Kidney (tissue), 14 donors: ENCODE results near the gene CNPPD1. TPM values are rescaled to one million over a fixed set of nuclear protein-coding genes. Genes with fewer than 3 reads are reported as not detected.

Experiments used
- DNase-seq, 5 donors: peaks; one replicate each; pipeline ENCODE4 v3.0.0-alpha.2; 2013 to 2020
- FAIRE-seq: peaks from 2 replicates; lab custom pipeline; 2012; peaks lifted over from hg19 to GRCh38; lab: Jason Lieb, UNC
- H3K27ac ChIP-seq, 2 donors: one replicate each; pipeline ENCODE4 v1.7.0; 2013; ENCODE audit warnings: low read depth in 2 of 2, low read length in 2 of 2, inconsistent platforms in 1 of 2
- H3K27me3 ChIP-seq: one replicate; pipeline ENCODE4 v1.7.1; 2013; ENCODE audit warnings: low read length, inconsistent platforms; ENCODE audit not compliant: control insufficient read depth, insufficient read depth
- H3K36me3 ChIP-seq, 3 donors: one replicate each; pipeline versions ENCODE4 v1.7.0 to v1.7.1; 2013; ENCODE audit warnings: low read length in 3 of 3, control low read depth in 1 of 3, inconsistent platforms in 1 of 3; ENCODE audit not compliant: insufficient read depth in 3 of 3, control insufficient read depth in 2 of 3
- H3K4me1 ChIP-seq, 3 donors: one replicate each; pipeline versions ENCODE4 v1.7.0 to v1.7.1; 2013; ENCODE audit warnings: low read length in 3 of 3, inconsistent platforms in 1 of 3, low read depth in 1 of 3; ENCODE audit not compliant: control insufficient read depth in 2 of 3, insufficient read depth in 2 of 3
- H3K4me3 ChIP-seq, 3 donors: one replicate each; pipeline versions ENCODE4 v1.7.0 to v1.8.1; 2013; ENCODE audit warnings: low read length in 3 of 3, control low read depth in 1 of 3, inconsistent platforms in 1 of 3
- H3K9ac ChIP-seq, 3 donors: one replicate each; pipeline versions ENCODE4 v1.7.0 to v1.7.1; 2013; ENCODE audit warnings: low read length in 3 of 3, control low read depth in 1 of 3, inconsistent platforms in 1 of 3
- H3K9me3 ChIP-seq, 3 donors: one replicate each; pipeline versions ENCODE4 v1.7.0 to v1.7.1; 2013; ENCODE audit warnings: low read length in 3 of 3, control low read depth in 1 of 3, inconsistent platforms in 1 of 3; ENCODE audit not compliant: control insufficient read depth in 2 of 3, insufficient read depth in 1 of 3
- intact Hi-C: fragments of 100-400 bp; cut with DNase I; formaldehyde crosslinking; loops from one replicate; pipeline ENCODE4 v1.11.1; 2022
- polyA plus RNA-seq: library from polyadenylated mRNA; stranded (reverse); fragments of 350-450 nt; fragmentation: Illumina TruSeq; extraction: RNeasy Lipid Tissue Mini Kit (QIAGEN cat#74804); gene quantifications from one replicate; pipeline ENCODE4 v1.2.3, GENCODE V29; 2014; ENCODE audit warnings: low read depth, low replicate concordance; ENCODE audit not compliant: insufficient read depth
- total RNA-seq: library from RNA; stranded (reverse); fragmentation: NEBNext Ultra II Directional; extraction: Animal tissue kit (Norgen Biotek cat#: 25700); gene quantifications from one replicate; pipeline ENCODE4 v1.2.1, GENCODE V29; 2021
- TF ChIP-seq, protein P1 (sequence below): IDR thresholded peaks from 3 replicates; pipeline ENCODE4 v1.5.1; 2012; ENCODE audit warnings: mild to moderate bottlenecking, moderate library complexity, borderline replicate concordance; ENCODE audit not compliant: insufficient read depth; ENCODE audit errors: extremely low read depth
- donor health status: control.
- donor health status: control.
- donor health status: control.
- donor health status: control.
- donor health status: control.
- donor health status: DM: yes; HTN: yes; CAD: no.
- donor health status: Normal renal cell carcinoma (clear cell type).

The CNPPD1 gene
- total and polyA plus RNA-seq, 2 donors from 2014 or later = 97.5 to 131 TPM

DNA sequence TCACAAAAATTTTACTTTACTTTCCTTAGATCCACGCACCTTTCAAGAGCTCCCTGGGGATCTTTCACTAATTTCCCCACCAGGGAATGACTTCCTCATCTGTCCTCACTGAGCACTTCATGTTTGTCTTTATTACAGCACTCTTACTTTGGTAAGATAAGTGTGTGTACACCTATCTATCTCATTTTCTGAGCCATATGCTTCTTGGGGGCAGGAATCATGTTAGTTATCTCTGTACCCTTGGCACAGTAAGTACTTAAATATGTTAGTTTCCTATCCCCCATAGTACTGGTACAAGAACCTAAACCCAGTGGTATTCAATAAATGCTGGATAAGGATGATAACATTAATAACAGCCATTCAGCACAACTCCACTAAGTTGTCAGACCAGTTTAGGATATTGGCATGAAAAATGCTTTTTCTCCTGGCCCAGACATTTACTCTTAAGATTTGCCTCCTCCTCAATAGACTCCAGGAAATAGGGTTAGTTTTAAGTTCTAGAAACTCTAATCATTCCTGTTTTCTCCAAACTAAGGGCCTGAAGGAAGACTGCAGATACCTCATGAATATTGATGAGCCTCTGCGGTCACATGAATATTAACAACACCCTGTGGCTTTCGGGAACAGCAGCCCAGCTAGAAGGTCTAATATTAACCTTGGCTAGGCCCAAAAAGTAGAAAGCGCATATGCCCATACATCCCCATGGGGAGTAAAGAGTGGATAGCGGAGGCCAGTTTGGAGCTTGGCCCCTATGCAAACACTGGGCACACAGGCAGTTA, 54.3 kb downstream of the CNPPD1 start:
- no peak for FAIRE-seq
- intact Hi-C loops = no loop called here

More for the DNA sequence above, 54.3 kb downstream of the CNPPD1 start:
- TF ChIP-seq, protein P1, sequence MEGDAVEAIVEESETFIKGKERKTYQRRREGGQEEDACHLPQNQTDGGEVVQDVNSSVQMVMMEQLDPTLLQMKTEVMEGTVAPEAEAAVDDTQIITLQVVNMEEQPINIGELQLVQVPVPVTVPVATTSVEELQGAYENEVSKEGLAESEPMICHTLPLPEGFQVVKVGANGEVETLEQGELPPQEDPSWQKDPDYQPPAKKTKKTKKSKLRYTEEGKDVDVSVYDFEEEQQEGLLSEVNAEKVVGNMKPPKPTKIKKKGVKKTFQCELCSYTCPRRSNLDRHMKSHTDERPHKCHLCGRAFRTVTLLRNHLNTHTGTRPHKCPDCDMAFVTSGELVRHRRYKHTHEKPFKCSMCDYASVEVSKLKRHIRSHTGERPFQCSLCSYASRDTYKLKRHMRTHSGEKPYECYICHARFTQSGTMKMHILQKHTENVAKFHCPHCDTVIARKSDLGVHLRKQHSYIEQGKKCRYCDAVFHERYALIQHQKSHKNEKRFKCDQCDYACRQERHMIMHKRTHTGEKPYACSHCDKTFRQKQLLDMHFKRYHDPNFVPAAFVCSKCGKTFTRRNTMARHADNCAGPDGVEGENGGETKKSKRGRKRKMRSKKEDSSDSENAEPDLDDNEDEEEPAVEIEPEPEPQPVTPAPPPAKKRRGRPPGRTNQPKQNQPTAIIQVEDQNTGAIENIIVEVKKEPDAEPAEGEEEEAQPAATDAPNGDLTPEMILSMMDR = no peak
- Histone ChIP-seq H3K4me1 (peaks cover 0 to 38% (median 25%) of the 10 kb centered on the region in 3 donors), H3K27me3 (no peaks in the 10 kb centered on the region), H3K27ac (peak overlapping the region; percentile 66 to 83), H3K9me3 (no peaks in the 10 kb centered on the region), H3K36me3 (no peaks in the 10 kb centered on the region), H3K9ac (no peak overlapping the region), H3K4me3 (peak overlapping the region in 2 of 3 donors; percentile 4 to 22)
- no peak for DNase-seq

Other genes with a start within 250 kb of the CNPPD1 start
- gene CDK5R2, start 217.3 kb downstream of the CNPPD1 start, total RNA-seq = not detected
- not detected for gene CDK5R2, start 217.3 kb downstream of the CNPPD1 start, polyA plus RNA-seq
- not detected for gene FEV, start 191.7 kb downstream of the CNPPD1 start, total RNA-seq
- not detected for gene FEV, start 191.7 kb downstream of the CNPPD1 start, polyA plus RNA-seq
- gene CRYBA2, start 183.5 kb downstream of the CNPPD1 start, total RNA-seq = not detected
- gene CRYBA2, start 183.5 kb downstream of the CNPPD1 start, polyA plus RNA-seq = not detected
- gene CFAP65, start 135.4 kb downstream of the CNPPD1 start, total RNA-seq = 2.0 TPM
- gene CFAP65, start 135.4 kb downstream of the CNPPD1 start, polyA plus RNA-seq = 0.73 TPM
- 0.88 TPM for gene IHH, start 116.0 kb downstream of the CNPPD1 start, total RNA-seq
- 3.1 TPM for gene IHH, start 116.0 kb downstream of the CNPPD1 start, polyA plus RNA-seq
- 17.5 TPM for gene NHEJ1, start 16.1 kb downstream of the CNPPD1 start, total RNA-seq
- gene NHEJ1, start 16.1 kb downstream of the CNPPD1 start, polyA plus RNA-seq = 17.7 TPM
- gene SLC23A3, start 6.9 kb downstream of the CNPPD1 start, total RNA-seq = 2.8 TPM
- 10.9 TPM for gene SLC23A3, start 6.9 kb downstream of the CNPPD1 start, polyA plus RNA-seq
- 106 TPM for gene RETREG2, start 1.4 kb upstream of the CNPPD1 start, total RNA-seq
- gene RETREG2, start 1.4 kb upstream of the CNPPD1 start, polyA plus RNA-seq = 112 TPM
- gene ZFAND2B, start 29.9 kb upstream of the CNPPD1 start, total RNA-seq = 44.8 TPM
- gene ZFAND2B, start 29.9 kb upstream of the CNPPD1 start, polyA plus RNA-seq = 72.6 TPM
- gene ABCB6, start 42.0 kb upstream of the CNPPD1 start, total RNA-seq = 17.8 TPM
- gene ABCB6, start 42.0 kb upstream of the CNPPD1 start, polyA plus RNA-seq = 53.6 TPM
- gene ATG9A, start 52.7 kb upstream of the CNPPD1 start, total RNA-seq = 41.5 TPM
- gene ATG9A, start 52.7 kb upstream of the CNPPD1 start, polyA plus RNA-seq = 24.0 TPM
- 48.9 TPM for gene ANKZF1, start 52.9 kb upstream of the CNPPD1 start, total RNA-seq
- gene ANKZF1, start 52.9 kb upstream of the CNPPD1 start, polyA plus RNA-seq = 26.6 TPM
- gene GLB1L, start 68.5 kb upstream of the CNPPD1 start, total RNA-seq = 20.6 TPM
- gene GLB1L, start 68.5 kb upstream of the CNPPD1 start, polyA plus RNA-seq = 19.7 TPM
- 29.9 TPM for gene STK16, start 68.6 kb upstream of the CNPPD1 start, total RNA-seq
- 53.8 TPM for gene STK16, start 68.6 kb upstream of the CNPPD1 start, polyA plus RNA-seq
- gene TUBA4B, start 76.3 kb upstream of the CNPPD1 start, total RNA-seq = 0.98 TPM
- gene TUBA4B, start 76.3 kb upstream of the CNPPD1 start, polyA plus RNA-seq = 15.4 TPM
- 49.4 TPM for gene TUBA4A, start 77.0 kb upstream of the CNPPD1 start, total RNA-seq
- gene TUBA4A, start 77.0 kb upstream of the CNPPD1 start, polyA plus RNA-seq = 156 TPM
- gene DNAJB2, start 102.4 kb upstream of the CNPPD1 start, total RNA-seq = 94.3 TPM
- 128 TPM for gene DNAJB2, start 102.4 kb upstream of the CNPPD1 start, polyA plus RNA-seq
- gene PTPRN, start 132.5 kb upstream of the CNPPD1 start, total RNA-seq = not detected
- not detected for gene PTPRN, start 132.5 kb upstream of the CNPPD1 start, polyA plus RNA-seq
- gene RESP18, start 155.8 kb upstream of the CNPPD1 start, total RNA-seq = not detected
- gene RESP18, start 155.8 kb upstream of the CNPPD1 start, polyA plus RNA-seq = not detected
- 53.3 TPM for gene DNPEP, start 211.0 kb upstream of the CNPPD1 start, total RNA-seq
- 71.0 TPM for gene DNPEP, start 211.0 kb upstream of the CNPPD1 start, polyA plus RNA-seq
- 74.2 TPM for gene DES, start 241.5 kb upstream of the CNPPD1 start, total RNA-seq
- 30.0 TPM for gene DES, start 241.5 kb upstream of the CNPPD1 start, polyA plus RNA-seq